HCT116 (cell line): ENCODE measurements around the gene ATP1A1. TPM values are rescaled to one million over a fixed set of nuclear protein-coding genes. Genes with fewer than 3 reads are reported as not detected.

Experiments
- ATAC-seq: fragments of 200-7000 bp; cut with Tn5 transposase; 2 replicates; pipeline ENCODE4 v1.9.1; 2020; ENCODE audit warnings: mild to moderate bottlenecking, moderate library complexity
- BruUV-seq: library from RNA; stranded (reverse); fragments of 400-500 nt; replicated peaks from 2 replicates; lab custom pipeline; 2021; lab: Mats Ljungman, UMichigan
- CTCF ChIA-PET: fragments of 300-600 bp; sonication (Branson Sonifier 250); formaldehyde crosslinking; loops from one replicate; lab custom pipeline; 2021; ENCODE audit warnings: antibody characterized with exemption; lab: Charles Lee
- POLR2A ChIA-PET: fragments of 300-600, 350-600 bp; sonication (Branson Sonifier 250); formaldehyde crosslinking; loops from one replicate; lab custom pipeline; 2021; ENCODE audit warnings: antibody characterized with exemption; lab: Charles Lee
- RAD21 ChIA-PET, 2 experiments: fragments of 300-600 bp; sonication (Branson Sonifier 250); formaldehyde crosslinking; loops; one replicate each; lab custom pipeline; 2023; ENCODE audit warnings: low total read pairs in 2 of 2; ENCODE audit not compliant: uncharacterized antibody in 2 of 2, unreplicated experiment in 2 of 2, low non-redundant PET in 1 of 2; lab: Charles Lee
- DNase-seq: peaks from one replicate; pipeline ENCODE4 v3.0.0-alpha.2; 2010; ENCODE audit warnings: low read depth, low spot score
- H2AFZ ChIP-seq: fragments of 200-600 bp; shearing (Covaris generic), sonication (generic); 2 replicates; pipeline ENCODE4 v1.6.1; 2017; ENCODE audit warnings: low read depth, mixed run types, mixed read lengths, antibody characterized with exemption, low read length; ENCODE audit not compliant: poor library complexity, severe bottlenecking
- H3K27ac ChIP-seq: 2 replicates; pipeline ENCODE4 v1.5.1; 2012; ENCODE audit warnings: low read depth, low read length
- H3K27me3 ChIP-seq: fragments of 200-600 bp; sonication (generic); 2 replicates; pipeline ENCODE4 v1.6.1; 2016; ENCODE audit warnings: mixed run types, low read length, mixed read lengths; ENCODE audit not compliant: insufficient read depth
- H3K36me3 ChIP-seq, 2 experiments: fragments of 200-500 bp in 1 of 2; fragments of 200-600 bp in 1 of 2; sonication (Bioruptor generic) in 1 of 2; sonication (generic) in 1 of 2; 2 replicates each; pipeline versions ENCODE4 v1.5.1 to v1.6.1; 2014 to 2016; ENCODE audit warnings: low read length in 2 of 2, inconsistent platforms in 1 of 2, mixed read lengths in 1 of 2, mixed run types in 1 of 2; ENCODE audit not compliant: insufficient read depth in 2 of 2, control insufficient read depth in 1 of 2
- H3K4me1 ChIP-seq, 2 experiments: fragments of 200-600 bp in 1 of 2; sonication (generic) in 1 of 2; 2 replicates each; pipeline versions ENCODE4 v1.5.1 to v1.6.1; 2012 to 2017; ENCODE audit warnings: low read length in 2 of 2, inconsistent platforms in 1 of 2, mild to moderate bottlenecking in 1 of 2, mixed read lengths in 1 of 2, mixed run types in 1 of 2, moderate library complexity in 1 of 2; ENCODE audit not compliant: insufficient read depth in 2 of 2, control insufficient read depth in 1 of 2
- H3K4me2 ChIP-seq: fragments of 200-600 bp; sonication (generic); 2 replicates; pipeline ENCODE4 v1.6.1; 2017; ENCODE audit warnings: mixed run types, low read length, mixed read lengths
- H3K4me3 ChIP-seq, 2 experiments: fragments of 200-600 bp in 1 of 2; sonication (generic) in 1 of 2; replicated peaks in 1 of 2; 2 replicates each; pipeline ENCODE4 v1.5.1; 2011 to 2016; ENCODE audit warnings: low read length in 2 of 2, control low read depth in 1 of 2, low read depth in 1 of 2, mild to moderate bottlenecking in 1 of 2, mixed read lengths in 1 of 2, mixed run types in 1 of 2
- H3K79me2 ChIP-seq: fragments of 200-600 bp; sonication (generic); 2 replicates; pipeline ENCODE4 v1.6.1; 2017; ENCODE audit warnings: mild to moderate bottlenecking, mixed run types, low read length, moderate library complexity, mixed read lengths; ENCODE audit not compliant: insufficient read depth
- H3K9ac ChIP-seq: fragments of 200-600 bp; sonication (generic); 2 replicates; pipeline ENCODE4 v1.6.1; 2016; ENCODE audit warnings: low read length, mixed read lengths
- H3K9me2 ChIP-seq: fragments of 200-600 bp; sonication (generic), shearing (Covaris generic); 2 replicates; pipeline ENCODE4 v1.6.1; 2017; ENCODE audit warnings: mixed run types, mild to moderate bottlenecking, moderate library complexity; ENCODE audit not compliant: insufficient read depth
- H3K9me3 ChIP-seq, 2 experiments: fragments of 200-500 bp in 1 of 2; fragments of 200-600 bp in 1 of 2; sonication (Bioruptor generic) in 1 of 2; sonication (generic) in 1 of 2; 2 replicates each; pipeline ENCODE4 v1.6.1; 2014 to 2017; ENCODE audit warnings: low read length in 2 of 2, mixed read lengths in 2 of 2, inconsistent platforms in 1 of 2, low read depth in 1 of 2, mild to moderate bottlenecking in 1 of 2, mixed run types in 1 of 2, moderate library complexity in 1 of 2; ENCODE audit not compliant: control insufficient read depth in 1 of 2, insufficient read depth in 1 of 2
- H4K20me1 ChIP-seq: fragments of 200-600 bp; sonication (generic), shearing (Covaris generic); 2 replicates; pipeline ENCODE4 v1.6.1; 2017; ENCODE audit warnings: mixed run types, mild to moderate bottlenecking, moderate library complexity; ENCODE audit not compliant: insufficient read depth
- CBX3 ChIP-seq: IDR thresholded peaks from 2 replicates; pipeline ENCODE4 v1.6.1; 2012; ENCODE audit warnings: low read depth
- CTCF ChIP-seq, 3 experiments: fragments of 200-600 bp in 1 of 3; sonication (generic) in 1 of 3; IDR thresholded peaks in 2 of 3; conservative IDR thresholded peaks in 1 of 3; 2 replicates each; pipeline ENCODE4 v1.5.1; 2012 to 2017; ENCODE audit warnings: low read depth in 2 of 3, low read length in 2 of 3, antibody characterized with exemption in 1 of 3, borderline replicate concordance in 1 of 3, control low read depth in 1 of 3, mild to moderate bottlenecking in 1 of 3, mixed read lengths in 1 of 3, mixed run types in 1 of 3, moderate library complexity in 1 of 3; ENCODE audit not compliant: insufficient read depth in 1 of 3
- MAX ChIP-seq: IDR thresholded peaks from 2 replicates; pipeline ENCODE4 v1.6.1; 2012
- RAD21 ChIP-seq: IDR thresholded peaks from 2 replicates; pipeline ENCODE4 v1.6.1; 2012; ENCODE audit warnings: low read depth, mild to moderate bottlenecking
- SIN3A ChIP-seq: IDR thresholded peaks from 2 replicates; pipeline ENCODE4 v1.6.1; 2012; ENCODE audit warnings: low read depth
- SP1 ChIP-seq: IDR thresholded peaks from 2 replicates; pipeline ENCODE4 v1.6.1; 2012; ENCODE audit warnings: low read depth
- SRF ChIP-seq: IDR thresholded peaks from 2 replicates; pipeline ENCODE4 v1.6.1; 2012; ENCODE audit warnings: low read depth
- ZNF274 ChIP-seq: fragments of 200-500 bp; sonication (Bioruptor generic); IDR thresholded peaks from 2 replicates; pipeline ENCODE4 v1.6.1; 2014; ENCODE audit warnings: mild to moderate bottlenecking, low read depth, low read length, inconsistent platforms
- intact Hi-C: fragments of 100-400 bp; cut with micrococcal nuclease; formaldehyde crosslinking; loops from 2 replicates; pipeline ENCODE4 v1.10.0; 2022
- total RNA-seq: library from RNA; stranded (reverse); gene quantifications from one replicate; pipeline ENCODE4 v1.2.1, GENCODE V29; 2021; ENCODE audit not compliant: unreplicated experiment
- TF ChIP-seq, protein P1 (sequence below): IDR thresholded peaks from 2 replicates; pipeline ENCODE4 v1.6.1; 2012; ENCODE audit warnings: low read depth

ATP1A1 gene
- total RNA-seq, 1 experiment from 2014 or later: 290 TPM

GRCh38 chr1:116375887-116376728 is 3.1 kb downstream of the ATP1A1 start (continued):
- TF ChIP-seq, protein P1, sequence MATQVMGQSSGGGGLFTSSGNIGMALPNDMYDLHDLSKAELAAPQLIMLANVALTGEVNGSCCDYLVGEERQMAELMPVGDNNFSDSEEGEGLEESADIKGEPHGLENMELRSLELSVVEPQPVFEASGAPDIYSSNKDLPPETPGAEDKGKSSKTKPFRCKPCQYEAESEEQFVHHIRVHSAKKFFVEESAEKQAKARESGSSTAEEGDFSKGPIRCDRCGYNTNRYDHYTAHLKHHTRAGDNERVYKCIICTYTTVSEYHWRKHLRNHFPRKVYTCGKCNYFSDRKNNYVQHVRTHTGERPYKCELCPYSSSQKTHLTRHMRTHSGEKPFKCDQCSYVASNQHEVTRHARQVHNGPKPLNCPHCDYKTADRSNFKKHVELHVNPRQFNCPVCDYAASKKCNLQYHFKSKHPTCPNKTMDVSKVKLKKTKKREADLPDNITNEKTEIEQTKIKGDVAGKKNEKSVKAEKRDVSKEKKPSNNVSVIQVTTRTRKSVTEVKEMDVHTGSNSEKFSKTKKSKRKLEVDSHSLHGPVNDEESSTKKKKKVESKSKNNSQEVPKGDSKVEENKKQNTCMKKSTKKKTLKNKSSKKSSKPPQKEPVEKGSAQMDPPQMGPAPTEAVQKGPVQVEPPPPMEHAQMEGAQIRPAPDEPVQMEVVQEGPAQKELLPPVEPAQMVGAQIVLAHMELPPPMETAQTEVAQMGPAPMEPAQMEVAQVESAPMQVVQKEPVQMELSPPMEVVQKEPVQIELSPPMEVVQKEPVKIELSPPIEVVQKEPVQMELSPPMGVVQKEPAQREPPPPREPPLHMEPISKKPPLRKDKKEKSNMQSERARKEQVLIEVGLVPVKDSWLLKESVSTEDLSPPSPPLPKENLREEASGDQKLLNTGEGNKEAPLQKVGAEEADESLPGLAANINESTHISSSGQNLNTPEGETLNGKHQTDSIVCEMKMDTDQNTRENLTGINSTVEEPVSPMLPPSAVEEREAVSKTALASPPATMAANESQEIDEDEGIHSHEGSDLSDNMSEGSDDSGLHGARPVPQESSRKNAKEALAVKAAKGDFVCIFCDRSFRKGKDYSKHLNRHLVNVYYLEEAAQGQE: no peak
- TF ChIP-seq SRF: no peak; the same call in 1 of the 2 replicates
- no peak; the same call in 1 of the 2 replicates for TF ChIP-seq CBX3
- no peak for TF ChIP-seq RAD21
- TF ChIP-seq ZNF274: no peak

GRCh38 chr1:116376729-116377086 is 3.7 kb downstream of the ATP1A1 start:
- Histone ChIP-seq H3K4me1 (peaks cover 41 to 76% of the 10 kb centered on the region in 2 experiments), H4K20me1 (peaks cover 24% of the 10 kb centered on the region; the same call in 1 of the 2 replicates), H3K27ac (peak overlapping the region; percentile 72; the same call in 1 of the 2 replicates), H3K4me2 (peak overlapping the region; percentile 97), H3K9me3 (no peaks in the 10 kb centered on the region), H3K79me2 (peaks cover 85% of the 10 kb centered on the region), H3K27me3 (no peaks in the 10 kb centered on the region), H3K9ac (peak overlapping the region; percentile 90; the same call in 1 of the 2 replicates), H3K4me3 (peak overlapping the region in 1 of 2 experiments; percentile 81; a peak in 1 of 4 replicates), H2AFZ (no peak overlapping the region), H3K36me3 (no peaks in the 10 kb centered on the region; a peak in 1 of 4 replicates), H3K9me2 (no peaks in the 10 kb centered on the region)
- CTCF ChIA-PET: interaction anchor here (1.2 to 2.2 kb wide), 5 partner anchors 109 to 238 kb away, joined by 3 to 13 read pairs (median 7); no protein-coding TSS in a partner anchor
- ATAC-seq (no peak), DNase-seq (no peak)
- intact Hi-C loops: loop anchor here (5.0 kb wide), 3 partner anchors 111 to 239 kb away; no protein-coding TSS in a partner anchor
- RAD21 ChIA-PET: interaction anchor here (1.3 to 1.7 kb wide), 2 partner anchors 109 to 122 kb away, joined by 3 to 4 read pairs; no protein-coding TSS in a partner anchor
- TF ChIP-seq MAX (no peak; the same call in 1 of the 2 replicates), CTCF (IDR thresholded peaks at IDR 0.05 in 2 of 3, conservative IDR thresholded peaks at IDR 0.05 in 1 of 3; ENCODE audit: borderline replicate concordance in 1 of 3, insufficient read depth in 1 of 3, low read depth in 2 of 3, low read length in 2 of 3) (no peak), SIN3A (no peak), CBX3 (no peak), SP1 (0 out of 2 replicates have a peak, but pooled peaks have one; percentile 28)
- no TSS peak for BruUV-seq
- POLR2A ChIA-PET: interaction anchor here (1.1 to 1.4 kb wide), 5 partner anchors 109 to 237 kb away, joined by 3 to 4 read pairs (median 3); no protein-coding TSS in a partner anchor
